ENCODE results near the gene RABAC1. TPM values are rescaled to one million over a fixed set of nuclear protein-coding genes. Genes with fewer than 3 reads are reported as not detected.

The RABAC1 gene
- total and polyA plus RNA-seq, 7 donors = 128 to 255 (median 170) TPM

DNA sequence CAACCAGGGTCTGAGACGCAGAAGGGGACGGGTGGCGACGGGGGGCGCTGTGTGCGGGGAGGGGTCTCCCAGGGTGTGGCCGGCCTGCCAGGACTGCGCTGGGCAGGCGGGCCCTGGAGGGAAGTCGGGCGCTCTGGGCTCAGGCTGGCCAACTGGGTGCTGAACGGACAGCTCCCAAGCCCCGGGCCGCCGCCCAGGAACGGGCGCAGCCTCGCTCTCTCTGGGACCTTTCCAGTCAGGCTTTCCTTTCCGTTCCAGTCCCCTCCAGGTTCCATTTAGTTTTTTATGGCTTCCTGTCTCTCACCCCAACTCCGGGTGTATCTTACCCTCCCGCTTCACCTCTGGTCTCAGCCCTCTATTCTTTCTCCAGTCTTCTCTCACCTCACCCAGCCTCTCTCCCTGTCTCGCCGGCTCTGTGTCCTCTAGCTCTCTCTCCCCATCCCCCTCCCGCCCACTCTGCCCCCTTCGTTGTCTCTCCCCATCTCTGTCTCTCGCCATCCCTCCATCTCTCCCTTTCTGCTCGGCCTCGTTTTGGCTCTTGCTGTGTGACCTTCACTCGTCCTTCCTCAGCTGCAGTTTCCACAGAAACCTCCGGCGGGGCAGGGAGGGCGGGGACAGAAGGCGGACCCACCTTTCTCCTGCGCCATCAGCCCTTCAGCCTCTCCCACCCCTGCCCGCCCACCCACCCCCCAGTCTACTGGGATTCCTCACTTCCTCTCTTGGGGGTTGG lies 38.2 kb upstream of the RABAC1 start:
- H3K27ac ChIP-seq = no peak overlapping the region
- TF ChIP-seq POLR2AphosphoS5 (IDR thresholded peaks at IDR 0.05) = no peak
- no peak for TF ChIP-seq POLR2A (IDR thresholded peaks at IDR 0.05)
- TF ChIP-seq, protein P1, sequence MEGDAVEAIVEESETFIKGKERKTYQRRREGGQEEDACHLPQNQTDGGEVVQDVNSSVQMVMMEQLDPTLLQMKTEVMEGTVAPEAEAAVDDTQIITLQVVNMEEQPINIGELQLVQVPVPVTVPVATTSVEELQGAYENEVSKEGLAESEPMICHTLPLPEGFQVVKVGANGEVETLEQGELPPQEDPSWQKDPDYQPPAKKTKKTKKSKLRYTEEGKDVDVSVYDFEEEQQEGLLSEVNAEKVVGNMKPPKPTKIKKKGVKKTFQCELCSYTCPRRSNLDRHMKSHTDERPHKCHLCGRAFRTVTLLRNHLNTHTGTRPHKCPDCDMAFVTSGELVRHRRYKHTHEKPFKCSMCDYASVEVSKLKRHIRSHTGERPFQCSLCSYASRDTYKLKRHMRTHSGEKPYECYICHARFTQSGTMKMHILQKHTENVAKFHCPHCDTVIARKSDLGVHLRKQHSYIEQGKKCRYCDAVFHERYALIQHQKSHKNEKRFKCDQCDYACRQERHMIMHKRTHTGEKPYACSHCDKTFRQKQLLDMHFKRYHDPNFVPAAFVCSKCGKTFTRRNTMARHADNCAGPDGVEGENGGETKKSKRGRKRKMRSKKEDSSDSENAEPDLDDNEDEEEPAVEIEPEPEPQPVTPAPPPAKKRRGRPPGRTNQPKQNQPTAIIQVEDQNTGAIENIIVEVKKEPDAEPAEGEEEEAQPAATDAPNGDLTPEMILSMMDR (IDR thresholded peaks at IDR 0.05) = no peak
- TF ChIP-seq EP300 (IDR thresholded peaks at IDR 0.05) = no peak
- H3K4me3 ChIP-seq = no peak overlapping the region
- H3K36me3 ChIP-seq = peaks cover 0 to 3% (median 0%) of the 10 kb centered on the region in 4 donors
- 2 to 3% methylated on average over 35 of the region's 35 CpGs for WGBS, 2 donors
- H3K4me1 ChIP-seq = peaks cover 0 to 37% (median 34%) of the 10 kb centered on the region in 4 donors
- intact Hi-C loops (cut with DNase I) = no loop called here
- no peaks in the 10 kb centered on the region for H3K9me3 ChIP-seq
- peaks cover 36 to 97% (median 74%) of the 10 kb centered on the region in 3 donors for H3K27me3 ChIP-seq
- no peak for DNase-seq

DNA sequence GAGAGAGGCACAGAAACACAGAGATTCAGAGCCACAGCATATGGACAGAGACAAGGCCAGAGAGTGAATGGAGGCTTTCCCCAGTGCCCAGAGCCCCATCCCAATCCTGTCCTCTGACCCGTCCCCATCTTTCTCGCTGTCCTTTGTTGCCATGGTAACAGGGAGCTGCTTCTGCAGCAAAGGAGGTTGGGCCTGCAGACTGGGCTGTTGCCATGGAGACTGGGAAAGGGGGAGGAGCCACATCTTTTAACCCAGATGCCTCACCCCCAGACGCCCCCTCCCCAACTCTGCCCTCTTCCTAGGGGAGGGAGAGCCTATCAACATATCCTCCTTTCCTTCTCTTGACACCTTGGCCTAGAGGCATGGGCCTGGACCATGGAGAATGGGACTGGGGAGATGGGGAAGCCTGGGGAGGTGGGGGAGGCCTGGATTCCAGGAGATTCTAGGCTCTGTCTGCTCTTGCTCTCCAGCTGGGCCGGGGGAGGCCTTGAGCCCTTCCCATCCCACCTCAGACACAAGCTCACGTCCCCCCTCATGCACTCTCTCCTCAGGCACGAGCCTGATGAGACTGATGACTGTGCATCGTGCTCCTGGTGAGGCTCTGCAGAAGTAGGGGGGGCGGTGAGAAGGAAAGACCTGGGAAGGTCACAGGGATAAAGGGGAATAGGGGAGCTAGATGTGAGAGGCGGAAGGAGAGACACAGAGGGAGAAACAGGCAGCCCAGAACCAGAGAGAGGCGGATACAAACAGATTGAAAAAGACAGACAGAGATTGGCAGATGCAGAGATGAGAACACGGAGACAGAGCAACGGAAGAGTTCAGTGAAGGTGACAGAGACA lies 37.1 kb upstream of the RABAC1 start:
- Histone ChIP-seq H3K27ac (no peak overlapping the region), H3K9me3 (no peaks in the 10 kb centered on the region), H3K4me1 (peaks cover 0 to 37% (median 34%) of the 10 kb centered on the region in 4 donors), H3K36me3 (no peaks in the 10 kb centered on the region), H3K27me3 (peaks cover 36 to 99% (median 85%) of the 10 kb centered on the region in 3 donors), H3K4me3 (no peak overlapping the region)
- intact Hi-C loops (cut with DNase I) = no loop called here
- DNase-seq = no peak
- TF ChIP-seq POLR2AphosphoS5 (IDR thresholded peaks at IDR 0.05) (no peak), POLR2A (IDR thresholded peaks at IDR 0.05) (no peak), EP300 (IDR thresholded peaks at IDR 0.05) (no peak)
- TF ChIP-seq, protein P1 (IDR thresholded peaks at IDR 0.05) = no peak
- 43 to 44% methylated on average over 12 of the region's 12 CpGs for WGBS, 2 donors

DNA sequence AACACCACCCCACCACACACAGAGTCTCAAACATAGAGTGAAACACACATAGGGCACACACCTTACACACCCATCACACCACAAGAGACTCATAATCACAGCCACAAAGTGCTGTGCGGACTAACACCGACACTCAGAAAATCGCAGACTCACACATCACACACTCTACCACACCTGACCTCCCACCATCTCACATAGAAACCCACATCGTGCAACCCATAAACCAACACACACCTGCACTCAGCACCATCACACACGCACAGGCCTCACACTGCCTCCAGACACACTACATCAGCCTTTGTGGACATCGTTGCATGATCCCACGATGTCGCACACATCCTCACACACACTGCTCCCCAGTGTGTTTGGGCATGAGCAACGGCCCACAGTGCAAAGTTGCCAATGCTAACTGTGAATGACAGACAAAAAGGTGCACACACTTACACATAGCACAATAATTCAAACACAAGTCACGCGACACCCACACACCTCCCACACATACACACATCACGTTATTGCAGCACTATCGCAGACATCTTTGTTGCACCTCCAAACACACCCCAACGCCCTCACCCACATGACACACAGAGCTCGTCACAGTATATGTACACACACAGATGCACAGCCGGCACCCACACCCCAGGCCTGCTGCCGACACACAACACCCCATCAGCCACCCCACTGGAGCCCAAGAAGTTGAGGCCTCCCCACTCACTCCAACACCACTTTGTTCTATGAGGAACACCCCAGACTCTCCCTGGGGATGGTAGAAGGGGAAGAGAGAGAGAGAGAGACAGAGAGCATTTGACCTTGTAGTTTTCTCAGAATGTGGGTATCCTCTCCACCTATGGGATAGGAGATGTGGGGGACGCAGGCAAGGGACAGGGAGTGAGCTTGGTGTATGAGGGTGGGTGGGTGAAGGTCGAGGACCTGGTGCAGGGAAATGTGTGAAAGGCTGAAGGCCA lies 36.2 kb upstream of the RABAC1 start:
- TF ChIP-seq EP300 (IDR thresholded peaks at IDR 0.05) (no peak), POLR2A (IDR thresholded peaks at IDR 0.05) (no peak), POLR2AphosphoS5 (IDR thresholded peaks at IDR 0.05) (no peak)
- TF ChIP-seq, protein P1 (IDR thresholded peaks at IDR 0.05) = no peak
- DNase-seq = no peak
- H3K4me1 ChIP-seq = peaks cover 0 to 37% (median 34%) of the 10 kb centered on the region in 4 donors
- H3K9me3 ChIP-seq = no peaks in the 10 kb centered on the region
- H3K4me3 ChIP-seq = no peak overlapping the region
- intact Hi-C loops (cut with DNase I) = no loop called here
- H3K27ac ChIP-seq = no peak overlapping the region
- H3K27me3 ChIP-seq = peaks cover 36 to 98% (median 87%) of the 10 kb centered on the region in 3 donors
- no peaks in the 10 kb centered on the region for H3K36me3 ChIP-seq
- WGBS, 2 donors = 73 to 81% methylated on average over 19 of the region's 19 CpGs

DNA sequence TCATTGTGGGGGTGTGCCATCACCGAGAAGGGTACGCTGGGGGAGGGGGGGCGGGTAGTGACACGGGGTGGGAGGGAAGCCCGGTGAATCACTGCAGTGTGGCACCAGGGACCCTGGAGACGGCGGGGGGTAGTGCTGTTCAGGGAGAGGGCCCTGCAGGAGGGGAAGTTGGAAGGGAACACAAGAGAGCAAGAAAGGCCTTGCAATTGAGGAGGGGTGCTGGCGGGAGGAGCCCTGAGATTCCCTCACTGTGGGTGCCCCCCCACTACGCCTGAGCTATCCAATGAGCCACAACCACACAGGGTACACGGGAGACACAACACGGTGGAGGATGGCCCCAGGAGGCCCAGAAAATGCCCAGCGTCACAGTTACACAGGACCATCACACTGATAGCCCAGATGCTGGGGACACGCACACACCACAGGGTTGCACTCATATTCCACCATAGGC lies 35.4 kb upstream of the RABAC1 start:
- Histone ChIP-seq H3K4me3 (peak overlapping the region in 2 of 4 donors; percentile 37 to 51), H3K27me3 (peaks cover 36 to 91% (median 83%) of the 10 kb centered on the region in 3 donors), H3K36me3 (no peaks in the 10 kb centered on the region), H3K4me1 (peaks cover 0 to 37% (median 34%) of the 10 kb centered on the region in 4 donors), H3K9me3 (no peaks in the 10 kb centered on the region), H3K27ac (no peak overlapping the region)
- DNase-seq = no peak
- intact Hi-C loops (cut with DNase I) = no loop called here
- TF ChIP-seq POLR2A (IDR thresholded peaks at IDR 0.05) (no peak), POLR2AphosphoS5 (IDR thresholded peaks at IDR 0.05) (no peak), EP300 (IDR thresholded peaks at IDR 0.05) (no peak)
- TF ChIP-seq, protein P1 (IDR thresholded peaks at IDR 0.05) = no peak
- WGBS, 2 donors = 19 to 20% methylated on average over 13 of the region's 13 CpGs

All from sigmoid colon (tissue), 7 donors.